ENCODE results near the gene ACTR5.

ACTR5 gene

DNA sequence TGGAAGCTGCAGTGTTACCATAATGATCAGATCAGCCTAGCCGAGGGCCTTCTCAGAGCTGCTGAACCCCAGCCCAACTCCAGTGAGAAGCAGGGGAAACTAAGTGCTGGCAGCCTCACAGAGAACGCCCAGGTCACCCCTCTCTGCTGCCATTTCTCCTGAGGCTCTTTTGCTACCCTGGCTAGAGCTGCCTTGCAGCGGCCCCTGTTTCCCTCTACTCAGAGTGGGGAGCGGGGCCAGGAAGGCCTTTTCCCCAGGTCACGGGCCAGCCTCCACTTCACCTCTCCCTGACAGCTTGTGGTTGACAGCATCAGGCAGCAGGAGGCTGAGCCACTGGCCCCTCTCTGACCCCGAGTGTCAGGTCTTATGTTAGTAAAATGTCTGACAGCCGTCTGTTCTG lies 22.7 kb downstream of the ACTR5 start:
- Histone ChIP-seq H3K4me3 (ENCODE audit: low read depth, low read length) (no peak overlapping the region), H3K9me3 (ENCODE audit: control insufficient read depth, insufficient read depth, low read length) (no peaks in the 10 kb centered on the region), H3K27me3 (ENCODE audit: control insufficient read depth, insufficient read depth, low read length) (no peaks in the 10 kb centered on the region), H3K9ac (ENCODE audit: low read depth, low read length) (no peak overlapping the region), H3K4me1 (ENCODE audit: control insufficient read depth, insufficient read depth, low read length) (no peaks in the 10 kb centered on the region), H3K36me3 (ENCODE audit: control insufficient read depth, insufficient read depth, low read length) (peaks cover 15% of the 10 kb centered on the region)

- peaks cover 15% of the 10 kb centered on the region for H3K36me3 ChIP-seq (ENCODE audit: control insufficient read depth, insufficient read depth, low read length)
- H3K27me3 ChIP-seq (ENCODE audit: control insufficient read depth, insufficient read depth, low read length), result no peaks in the 10 kb centered on the region
- no peak overlapping the region for H3K9ac ChIP-seq (ENCODE audit: low read depth, low read length)
- no peak overlapping the region for H3K4me3 ChIP-seq (ENCODE audit: low read depth, low read length)
- no peaks in the 10 kb centered on the region for H3K9me3 ChIP-seq (ENCODE audit: control insufficient read depth, insufficient read depth, low read length)
- H3K4me1 ChIP-seq (ENCODE audit: control insufficient read depth, insufficient read depth, low read length), result no peaks in the 10 kb centered on the region
Measured at GRCh38 chr20:38771621-38772020, 23.4 kb downstream of the ACTR5 start.

GRCh38 chr20:38774167-38774566 lies 25.9 kb downstream of the ACTR5 start:
- no peak overlapping the region for H3K9ac ChIP-seq (ENCODE audit: low read depth, low read length)
- no peak overlapping the region for H3K4me3 ChIP-seq (ENCODE audit: low read depth, low read length)
- peaks cover 8% of the 10 kb centered on the region for H3K36me3 ChIP-seq (ENCODE audit: control insufficient read depth, insufficient read depth, low read length)
- H3K9me3 ChIP-seq (ENCODE audit: control insufficient read depth, insufficient read depth, low read length), result no peaks in the 10 kb centered on the region
- H3K4me1 ChIP-seq (ENCODE audit: control insufficient read depth, insufficient read depth, low read length), result no peaks in the 10 kb centered on the region
- H3K27me3 ChIP-seq (ENCODE audit: control insufficient read depth, insufficient read depth, low read length), result no peaks in the 10 kb centered on the region

DNA sequence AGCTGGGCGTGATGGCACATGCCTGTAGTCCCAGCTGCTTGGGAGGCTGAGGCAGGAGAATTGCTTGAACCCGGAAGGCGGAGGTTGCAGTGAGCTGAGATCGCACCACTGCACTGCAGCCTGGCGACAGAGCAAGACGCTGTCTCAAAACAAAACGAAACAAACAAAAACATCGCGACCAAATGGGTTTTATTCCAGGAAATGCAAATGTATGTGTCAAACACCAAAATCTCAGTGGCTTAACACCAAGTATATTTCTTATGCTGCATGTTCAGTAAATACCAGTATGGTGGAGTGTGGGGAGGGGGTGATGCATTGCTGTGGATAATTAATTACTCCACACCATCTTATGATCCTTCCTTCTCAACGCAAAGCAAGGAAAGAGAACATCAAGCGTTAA lies 28.1 kb downstream of the ACTR5 start:
- H3K4me1 ChIP-seq (ENCODE audit: control insufficient read depth, insufficient read depth, low read length), result peaks cover 7% of the 10 kb centered on the region
- no peaks in the 10 kb centered on the region for H3K27me3 ChIP-seq (ENCODE audit: control insufficient read depth, insufficient read depth, low read length)
- no peak overlapping the region for H3K4me3 ChIP-seq (ENCODE audit: low read depth, low read length)
- peaks cover 3% of the 10 kb centered on the region for H3K36me3 ChIP-seq (ENCODE audit: control insufficient read depth, insufficient read depth, low read length)
- no peaks in the 10 kb centered on the region for H3K9me3 ChIP-seq (ENCODE audit: control insufficient read depth, insufficient read depth, low read length)
- H3K9ac ChIP-seq (ENCODE audit: low read depth, low read length), result no peak overlapping the region

- Histone ChIP-seq H3K9me3 (ENCODE audit: control insufficient read depth, insufficient read depth, low read length) (no peaks in the 10 kb centered on the region), H3K27me3 (ENCODE audit: control insufficient read depth, insufficient read depth, low read length) (no peaks in the 10 kb centered on the region), H3K9ac (ENCODE audit: low read depth, low read length) (no peak overlapping the region), H3K4me1 (ENCODE audit: control insufficient read depth, insufficient read depth, low read length) (peaks cover 7% of the 10 kb centered on the region), H3K36me3 (ENCODE audit: control insufficient read depth, insufficient read depth, low read length) (no peaks in the 10 kb centered on the region), H3K4me3 (ENCODE audit: low read depth, low read length) (no peak overlapping the region)
Measured at GRCh38 chr20:38779247-38780097, 31.2 kb downstream of the ACTR5 start.

GRCh38 chr20:38782275-38782674 lies 34.0 kb downstream of the ACTR5 start:
- no peak overlapping the region for H3K9ac ChIP-seq (ENCODE audit: low read depth, low read length)
- no peaks in the 10 kb centered on the region for H3K9me3 ChIP-seq (ENCODE audit: control insufficient read depth, insufficient read depth, low read length)
- peaks cover 7% of the 10 kb centered on the region for H3K4me1 ChIP-seq (ENCODE audit: control insufficient read depth, insufficient read depth, low read length)
- no peaks in the 10 kb centered on the region for H3K36me3 ChIP-seq (ENCODE audit: control insufficient read depth, insufficient read depth, low read length)
- no peaks in the 10 kb centered on the region for H3K27me3 ChIP-seq (ENCODE audit: control insufficient read depth, insufficient read depth, low read length)
- H3K4me3 ChIP-seq (ENCODE audit: low read depth, low read length), result no peak overlapping the region

DNA sequence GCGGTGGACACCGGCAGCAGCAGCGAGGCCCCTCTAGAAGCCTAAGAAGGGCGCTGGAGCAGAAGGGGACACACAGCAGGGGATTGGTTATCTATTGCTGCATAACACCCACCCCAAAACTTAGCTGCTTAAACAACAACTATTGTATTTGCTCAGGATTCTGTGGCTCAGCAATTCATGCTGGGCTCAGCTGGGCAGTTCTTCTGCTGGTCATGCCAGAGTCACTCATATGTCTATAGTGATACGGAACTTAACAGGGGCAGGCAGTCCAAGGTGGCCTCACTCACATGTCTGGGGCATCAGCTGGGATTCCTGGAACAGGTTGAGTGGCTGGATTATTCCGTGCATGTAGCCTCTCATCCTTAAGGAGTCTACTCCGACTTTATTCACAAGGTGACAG lies 39.6 kb downstream of the ACTR5 start:
- Histone ChIP-seq H3K9ac (ENCODE audit: low read depth, low read length) (no peak overlapping the region), H3K36me3 (ENCODE audit: control insufficient read depth, insufficient read depth, low read length) (no peaks in the 10 kb centered on the region), H3K4me1 (ENCODE audit: control insufficient read depth, insufficient read depth, low read length) (no peaks in the 10 kb centered on the region), H3K27me3 (ENCODE audit: control insufficient read depth, insufficient read depth, low read length) (no peaks in the 10 kb centered on the region), H3K9me3 (ENCODE audit: control insufficient read depth, insufficient read depth, low read length) (no peaks in the 10 kb centered on the region), H3K4me3 (ENCODE audit: low read depth, low read length) (no peak overlapping the region)

GRCh38 chr20:38789503-38790199 lies 41.4 kb downstream of the ACTR5 start:
- H3K4me1 ChIP-seq (ENCODE audit: control insufficient read depth, insufficient read depth, low read length), result no peaks in the 10 kb centered on the region
- H3K9me3 ChIP-seq (ENCODE audit: control insufficient read depth, insufficient read depth, low read length), result no peaks in the 10 kb centered on the region
- no peak overlapping the region for H3K9ac ChIP-seq (ENCODE audit: low read depth, low read length)
- no peak overlapping the region for H3K4me3 ChIP-seq (ENCODE audit: low read depth, low read length)
- no peaks in the 10 kb centered on the region for H3K36me3 ChIP-seq (ENCODE audit: control insufficient read depth, insufficient read depth, low read length)
- H3K27me3 ChIP-seq (ENCODE audit: control insufficient read depth, insufficient read depth, low read length), result no peaks in the 10 kb centered on the region

DNA sequence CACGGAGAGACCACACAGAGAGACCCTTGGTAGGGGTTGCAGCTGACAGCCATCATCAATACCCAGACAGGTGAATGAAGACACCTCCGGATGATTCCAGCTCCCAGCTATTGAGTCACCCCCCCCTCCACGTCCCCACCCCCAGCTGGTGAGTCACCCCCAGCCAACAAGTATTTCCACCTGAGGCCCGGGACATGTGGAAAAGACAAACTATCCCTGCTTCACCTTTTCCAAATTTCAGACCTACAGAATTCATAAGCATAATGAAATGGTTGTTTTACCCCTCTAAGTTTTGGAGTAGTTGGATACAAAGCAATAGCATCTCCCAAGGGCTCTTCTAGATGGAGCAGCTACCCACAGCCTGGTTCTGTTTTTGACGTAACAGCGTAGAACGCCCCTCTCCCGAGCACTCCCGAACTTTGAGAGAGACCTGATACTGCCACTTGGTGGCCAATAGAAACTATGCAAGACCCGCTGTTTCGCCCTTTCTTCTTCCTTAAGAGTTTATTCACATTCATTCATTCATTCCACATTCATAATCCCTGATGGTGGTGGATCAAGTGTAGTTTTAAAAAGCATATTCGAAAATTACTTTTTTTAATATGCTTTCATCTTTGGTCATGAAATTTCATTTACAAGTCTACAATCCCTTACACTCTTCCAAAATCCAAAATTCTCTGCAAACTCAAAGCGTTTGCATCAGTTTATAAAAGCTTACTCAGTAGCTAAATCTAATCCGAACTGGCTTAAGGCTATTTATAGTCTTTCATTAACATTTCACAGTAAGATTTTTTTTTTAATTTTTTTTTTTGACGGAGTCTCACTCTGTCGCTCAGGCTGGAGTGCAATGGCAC lies 42.2 kb downstream of the ACTR5 start:
- Histone ChIP-seq H3K9me3 (ENCODE audit: control insufficient read depth, insufficient read depth, low read length) (no peaks in the 10 kb centered on the region), H3K9ac (ENCODE audit: low read depth, low read length) (no peak overlapping the region), H3K4me3 (ENCODE audit: low read depth, low read length) (no peak overlapping the region), H3K27me3 (ENCODE audit: control insufficient read depth, insufficient read depth, low read length) (no peaks in the 10 kb centered on the region), H3K36me3 (ENCODE audit: control insufficient read depth, insufficient read depth, low read length) (no peaks in the 10 kb centered on the region), H3K4me1 (ENCODE audit: control insufficient read depth, insufficient read depth, low read length) (no peaks in the 10 kb centered on the region)

DNA sequence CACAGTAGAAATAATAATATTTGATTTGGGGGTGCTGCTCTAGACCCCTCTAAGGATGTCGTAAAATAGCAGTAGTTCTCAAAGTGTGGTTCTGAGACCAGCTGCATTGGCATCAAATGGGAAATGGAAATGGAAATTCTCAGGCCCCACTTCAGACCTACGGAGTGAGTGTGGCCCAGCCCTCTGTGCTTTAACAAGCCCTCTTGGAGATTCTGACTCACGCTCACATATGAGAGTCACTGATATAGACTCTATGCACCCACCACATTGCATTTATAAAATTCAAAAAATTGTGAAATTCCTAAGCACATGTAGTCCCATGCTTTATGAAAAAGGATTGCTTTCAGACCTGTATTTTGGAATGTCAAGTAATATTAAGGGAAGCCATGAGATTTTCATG lies 43.0 kb downstream of the ACTR5 start:
- Histone ChIP-seq H3K27me3 (ENCODE audit: control insufficient read depth, insufficient read depth, low read length) (no peaks in the 10 kb centered on the region), H3K4me3 (ENCODE audit: low read depth, low read length) (no peak overlapping the region), H3K9ac (ENCODE audit: low read depth, low read length) (no peak overlapping the region), H3K9me3 (ENCODE audit: control insufficient read depth, insufficient read depth, low read length) (no peaks in the 10 kb centered on the region), H3K36me3 (ENCODE audit: control insufficient read depth, insufficient read depth, low read length) (no peaks in the 10 kb centered on the region), H3K4me1 (ENCODE audit: control insufficient read depth, insufficient read depth, low read length) (no peaks in the 10 kb centered on the region)

GRCh38 chr20:38791940-38792339 lies 43.7 kb downstream of the ACTR5 start:
- H3K4me1 ChIP-seq (ENCODE audit: control insufficient read depth, insufficient read depth, low read length), result no peaks in the 10 kb centered on the region
- no peak overlapping the region for H3K9ac ChIP-seq (ENCODE audit: low read depth, low read length)
- no peaks in the 10 kb centered on the region for H3K9me3 ChIP-seq (ENCODE audit: control insufficient read depth, insufficient read depth, low read length)
- no peak overlapping the region for H3K4me3 ChIP-seq (ENCODE audit: low read depth, low read length)
- H3K36me3 ChIP-seq (ENCODE audit: control insufficient read depth, insufficient read depth, low read length), result no peaks in the 10 kb centered on the region
- H3K27me3 ChIP-seq (ENCODE audit: control insufficient read depth, insufficient read depth, low read length), result no peaks in the 10 kb centered on the region

Data from iPS-15b (cell line).